OCI-LY7 (cell line): Measurements from ENCODE around the gene TSHZ3.

ENCODE experiments used
- EZH2phosphoT487 ChIP-seq: fragments of 200-600 bp; sonication (generic); IDR thresholded peaks from 2 replicates; pipeline ENCODE4 v1.6.1; 2018; ENCODE audit warnings: low read depth, borderline replicate concordance, mild to moderate bottlenecking, mixed run types, antibody characterized with exemption, low read length, moderate library complexity, mixed read lengths
- TF ChIP-seq, protein P1 (sequence below): fragments of 200-600 bp; sonication (generic); conservative IDR thresholded peaks from 2 replicates; pipeline ENCODE4 v1.5.1; 2014; ENCODE audit warnings: mild to moderate bottlenecking, antibody characterized with exemption, low read length, moderate library complexity, mixed read lengths

DNA sequence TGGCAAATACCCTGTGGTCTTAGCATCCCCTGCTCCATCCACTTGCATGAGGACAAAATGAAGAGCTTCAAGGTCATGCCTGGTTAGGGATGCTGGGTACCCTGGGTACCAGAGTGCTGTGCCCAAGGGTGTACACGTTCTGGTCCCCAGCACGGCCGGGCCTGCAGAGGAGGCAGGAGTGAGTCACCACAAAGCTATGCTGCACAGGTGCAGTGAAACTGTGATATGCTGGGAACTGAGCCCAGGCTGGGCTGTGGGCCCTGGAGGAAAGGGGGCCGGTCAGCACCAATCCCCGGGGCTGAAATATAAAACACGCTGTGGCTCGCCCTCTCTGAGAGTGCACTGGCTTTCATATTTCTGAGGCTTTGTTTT is 95.1 kb downstream of the TSHZ3 start:
- TF ChIP-seq, protein P1, sequence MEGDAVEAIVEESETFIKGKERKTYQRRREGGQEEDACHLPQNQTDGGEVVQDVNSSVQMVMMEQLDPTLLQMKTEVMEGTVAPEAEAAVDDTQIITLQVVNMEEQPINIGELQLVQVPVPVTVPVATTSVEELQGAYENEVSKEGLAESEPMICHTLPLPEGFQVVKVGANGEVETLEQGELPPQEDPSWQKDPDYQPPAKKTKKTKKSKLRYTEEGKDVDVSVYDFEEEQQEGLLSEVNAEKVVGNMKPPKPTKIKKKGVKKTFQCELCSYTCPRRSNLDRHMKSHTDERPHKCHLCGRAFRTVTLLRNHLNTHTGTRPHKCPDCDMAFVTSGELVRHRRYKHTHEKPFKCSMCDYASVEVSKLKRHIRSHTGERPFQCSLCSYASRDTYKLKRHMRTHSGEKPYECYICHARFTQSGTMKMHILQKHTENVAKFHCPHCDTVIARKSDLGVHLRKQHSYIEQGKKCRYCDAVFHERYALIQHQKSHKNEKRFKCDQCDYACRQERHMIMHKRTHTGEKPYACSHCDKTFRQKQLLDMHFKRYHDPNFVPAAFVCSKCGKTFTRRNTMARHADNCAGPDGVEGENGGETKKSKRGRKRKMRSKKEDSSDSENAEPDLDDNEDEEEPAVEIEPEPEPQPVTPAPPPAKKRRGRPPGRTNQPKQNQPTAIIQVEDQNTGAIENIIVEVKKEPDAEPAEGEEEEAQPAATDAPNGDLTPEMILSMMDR, result no peak
- no peak for TF ChIP-seq EZH2phosphoT487
